SK-N-SH treated with all-trans-retinoic acid at 6 μM for 48 hours (cell line): ENCODE data around the gene FILIP1.

Experiments used
- ARNTL ChIP-seq: fragments of 450-650 bp; formaldehyde crosslinking; IDR thresholded peaks from 2 replicates; pipeline ENCODE4 v1.5.0; 2020; ENCODE audit warnings: low read depth, mild to moderate bottlenecking, moderate library complexity, borderline replicate concordance
- PPARA ChIP-seq: fragments of 250-450 bp; sonication (Bioruptor Pico); IDR thresholded peaks from 2 replicates; pipeline ENCODE4 v1.5.0; 2020; ENCODE audit warnings: mild to moderate bottlenecking, borderline replicate concordance

DNA sequence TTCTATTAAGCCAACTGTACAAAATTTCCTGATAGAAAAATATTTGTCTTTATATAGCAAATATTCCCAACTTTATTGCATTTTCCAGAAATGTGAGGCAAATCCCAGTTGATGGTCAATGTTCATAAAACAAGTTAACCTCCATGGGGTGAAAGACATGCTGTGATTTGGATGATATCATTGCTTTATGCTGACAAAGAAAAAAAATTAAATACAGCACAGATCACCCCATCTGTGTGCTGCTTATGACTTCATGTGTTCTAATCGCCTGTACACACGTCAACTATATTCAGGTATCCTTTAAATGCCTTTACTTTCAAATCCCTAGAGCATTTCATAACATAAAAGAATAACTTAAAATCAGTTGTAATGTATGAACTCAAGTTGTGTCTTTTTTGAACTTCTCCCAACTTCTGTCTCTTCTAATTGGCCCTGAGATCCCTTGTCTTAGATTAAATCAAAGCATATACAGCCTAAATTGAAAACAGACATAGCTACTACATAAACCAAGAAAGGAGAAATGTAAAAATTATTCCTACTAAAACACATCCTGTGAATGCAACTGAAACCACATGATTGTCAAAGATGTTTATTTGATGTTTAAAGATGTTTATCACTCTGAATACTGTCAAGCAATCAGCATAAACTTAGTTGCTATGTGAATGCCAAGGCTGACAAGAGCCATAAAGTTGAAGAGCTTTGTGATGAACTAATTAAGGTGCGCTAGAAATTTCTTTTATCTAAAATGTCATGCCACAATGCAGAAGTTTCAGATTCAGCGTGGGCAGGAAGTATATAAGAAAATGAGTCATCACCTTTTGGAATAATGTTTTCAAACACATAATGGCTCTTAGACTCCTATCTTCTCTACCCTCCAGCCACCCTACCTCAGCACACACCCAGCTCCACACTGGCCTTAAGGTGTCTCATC is 68.7 kb downstream of the FILIP1 start:
- TF ChIP-seq PPARA (CRISPR knock-in tag) = no peak
- no peak for TF ChIP-seq ARNTL (CRISPR knock-in tag)
